Fibroblast of upper back skin (primary cell): ENCODE data around the gene TRIO.

Experiments used
- DNase-seq: peaks from one replicate; pipeline ENCODE4 v3.0.0-alpha.2; 2013

TRIO gene

GRCh38 chr5:14270209-14270702 is 127.1 kb downstream of the TRIO start:
- DNase-seq: peak; percentile 75

DNA sequence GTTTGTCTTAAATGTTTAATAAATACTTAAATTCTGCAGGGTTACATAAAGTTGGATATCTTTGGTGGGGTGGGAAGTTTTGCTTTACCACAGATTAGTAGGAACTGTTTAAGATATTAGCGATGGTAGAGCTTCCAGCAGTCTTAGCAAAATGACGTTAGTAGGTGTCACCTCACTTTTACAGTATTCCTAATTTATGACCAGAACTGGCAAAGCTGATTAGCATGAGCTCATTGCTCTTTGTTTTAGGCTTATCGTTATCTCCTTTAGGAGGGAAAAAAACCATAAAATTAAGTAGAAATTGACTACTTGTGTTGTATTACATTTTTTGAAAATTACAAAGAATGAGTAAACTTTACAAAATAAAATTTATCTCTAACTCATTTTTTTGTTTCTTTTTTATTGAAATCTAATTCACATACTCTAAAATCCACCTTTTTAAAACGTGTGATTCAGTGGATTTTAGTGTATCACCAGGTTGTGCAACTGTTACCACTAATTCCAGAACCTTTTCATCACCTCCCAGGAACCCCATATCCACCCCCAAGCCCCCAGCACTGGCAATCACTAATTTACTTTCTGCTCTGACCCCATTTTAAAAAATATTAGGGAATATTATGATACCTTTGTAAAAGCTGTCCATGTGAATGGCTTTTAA is 129.5 kb downstream of the TRIO start:
- no peak for DNase-seq

GRCh38 chr5:14273207-14273767 is 130.1 kb downstream of the TRIO start:
- DNase-seq: no peak

DNA sequence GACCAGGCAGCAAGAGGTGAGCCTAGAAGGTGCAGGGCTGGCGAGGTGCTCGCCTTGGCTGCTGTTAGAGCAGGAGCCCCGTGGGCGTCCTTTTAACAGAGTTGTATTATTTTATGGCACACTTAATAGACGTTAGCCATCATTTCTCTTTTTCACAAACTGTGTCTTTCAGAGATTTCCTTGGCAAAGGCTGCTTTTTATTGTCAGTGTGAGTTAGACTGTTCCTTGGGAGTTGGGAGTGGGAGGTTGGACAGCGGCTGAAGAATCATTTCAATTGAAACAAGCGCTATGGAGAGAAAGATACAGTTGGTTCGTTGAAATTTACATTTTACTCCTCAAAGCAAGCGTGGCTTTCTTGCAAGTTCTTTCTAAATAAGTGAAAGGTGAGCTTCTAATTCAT is 133.2 kb downstream of the TRIO start:
- no peak for DNase-seq

DNA sequence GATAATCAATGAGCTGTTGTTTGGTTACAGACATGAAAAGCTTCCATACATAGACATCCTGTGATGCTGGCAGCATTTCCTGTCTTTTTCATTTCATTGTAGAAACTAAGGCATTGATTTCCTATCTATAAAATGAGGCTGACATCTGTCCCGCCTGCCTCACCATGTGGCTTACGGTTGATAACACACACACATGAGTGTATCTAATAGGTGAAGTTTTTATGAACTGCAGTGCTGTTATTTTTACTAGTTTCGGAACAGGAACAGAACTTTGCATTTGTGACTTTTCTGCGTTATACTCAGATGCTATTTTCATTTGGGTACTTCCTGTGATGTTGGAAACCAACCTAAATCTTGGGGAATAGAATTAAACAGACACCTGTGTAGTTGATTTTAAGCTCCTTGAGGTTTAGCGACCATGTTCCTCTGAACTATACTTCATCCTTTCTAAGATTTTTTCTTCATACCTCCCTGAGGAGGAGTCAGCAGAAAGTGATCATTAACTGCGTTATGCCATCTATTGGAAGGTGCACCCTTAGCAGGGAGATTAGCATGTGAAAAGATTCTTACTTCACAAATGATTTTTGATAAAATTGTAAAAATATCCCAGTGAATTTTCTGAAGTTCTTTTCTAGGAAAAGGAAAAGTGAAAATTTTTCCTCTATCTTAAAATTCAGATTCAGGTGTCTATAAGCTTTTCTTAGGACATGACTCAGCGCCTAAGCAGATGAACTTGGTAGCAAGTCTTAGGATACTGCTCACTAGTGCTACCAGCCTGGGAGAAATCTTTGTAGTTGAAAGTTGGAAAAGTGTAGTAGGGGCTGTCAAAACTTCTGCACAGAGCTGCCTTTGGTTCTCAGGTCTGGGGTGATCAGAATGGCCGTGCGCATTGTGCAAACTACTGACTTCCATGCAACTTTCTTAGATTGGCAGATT is 134.5 kb downstream of the TRIO start:
- no peak for DNase-seq

DNA sequence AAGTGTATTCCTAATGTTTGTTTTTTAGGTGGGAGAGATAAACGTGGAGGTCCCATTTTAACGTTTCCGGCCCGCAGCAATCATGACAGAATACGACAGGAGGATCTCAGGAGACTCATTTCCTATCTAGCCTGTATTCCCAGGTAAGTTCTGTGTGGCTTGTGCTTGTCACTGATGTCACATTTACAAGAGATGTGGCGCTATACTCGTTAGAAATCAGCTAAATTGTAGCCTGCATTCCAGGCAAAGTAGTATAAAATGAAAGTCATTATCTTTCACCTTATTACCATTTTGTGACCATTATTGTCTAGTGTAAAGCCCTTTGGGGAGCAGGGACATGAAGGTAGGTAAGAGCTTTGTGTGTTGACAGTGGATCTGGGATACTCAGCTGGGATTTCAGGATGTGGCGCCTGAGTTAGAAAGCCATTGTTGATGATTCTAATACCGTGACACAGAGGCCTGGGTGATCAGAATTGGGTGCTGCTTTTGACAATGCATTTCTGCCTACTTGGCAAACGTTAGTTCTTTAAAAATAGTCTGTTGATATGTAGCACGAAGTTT is 137.2 kb downstream of the TRIO start:
- DNase-seq: no peak

DNA sequence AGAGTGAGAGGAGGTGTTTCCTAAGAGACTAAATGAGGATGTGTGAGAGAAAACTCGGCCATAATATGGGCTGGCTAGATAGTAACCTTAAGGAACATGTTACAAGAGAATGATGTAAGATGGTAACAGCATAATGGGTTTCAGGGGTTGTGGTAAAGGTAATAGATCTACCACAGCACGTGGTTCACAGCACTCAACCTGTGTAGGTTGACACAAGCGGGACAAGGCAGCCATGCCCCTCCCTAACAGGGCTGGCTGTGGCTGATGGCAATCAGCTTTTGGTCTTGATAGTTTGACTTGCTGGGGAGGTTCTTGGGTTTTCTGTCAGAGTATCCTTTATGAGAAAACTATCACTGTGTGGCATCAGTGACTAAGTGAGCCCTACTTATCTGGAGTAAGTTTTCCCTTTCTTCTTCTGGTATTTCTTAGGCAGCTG is 138.6 kb downstream of the TRIO start:
- DNase-seq: no peak

- DNase-seq: no peak
These were observed 140.0 kb downstream of the TRIO start for GRCh38 chr5:14283139-14283538.

GRCh38 chr5:14284392-14285148 is 141.4 kb downstream of the TRIO start:
- DNase-seq: no peak

DNA sequence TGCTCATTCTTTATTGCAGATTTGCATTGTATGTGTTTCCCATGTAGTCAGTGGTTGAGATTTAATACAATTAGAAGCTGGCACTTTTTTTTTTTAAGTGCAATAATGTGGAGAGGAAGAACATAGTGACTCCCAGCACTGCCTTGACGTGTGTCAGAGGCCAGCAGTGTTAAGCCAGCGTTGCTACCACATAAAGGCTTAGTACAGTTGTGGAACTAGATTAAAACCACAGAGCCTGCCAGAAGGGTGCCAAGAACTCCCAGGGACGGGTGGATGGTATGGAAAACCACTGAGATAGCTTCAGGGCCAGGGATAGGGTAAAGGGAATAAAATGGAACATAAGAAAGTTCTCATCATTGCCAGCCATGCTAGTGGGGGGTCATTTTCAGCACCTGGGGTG is 142.9 kb downstream of the TRIO start:
- no peak for DNase-seq

DNA sequence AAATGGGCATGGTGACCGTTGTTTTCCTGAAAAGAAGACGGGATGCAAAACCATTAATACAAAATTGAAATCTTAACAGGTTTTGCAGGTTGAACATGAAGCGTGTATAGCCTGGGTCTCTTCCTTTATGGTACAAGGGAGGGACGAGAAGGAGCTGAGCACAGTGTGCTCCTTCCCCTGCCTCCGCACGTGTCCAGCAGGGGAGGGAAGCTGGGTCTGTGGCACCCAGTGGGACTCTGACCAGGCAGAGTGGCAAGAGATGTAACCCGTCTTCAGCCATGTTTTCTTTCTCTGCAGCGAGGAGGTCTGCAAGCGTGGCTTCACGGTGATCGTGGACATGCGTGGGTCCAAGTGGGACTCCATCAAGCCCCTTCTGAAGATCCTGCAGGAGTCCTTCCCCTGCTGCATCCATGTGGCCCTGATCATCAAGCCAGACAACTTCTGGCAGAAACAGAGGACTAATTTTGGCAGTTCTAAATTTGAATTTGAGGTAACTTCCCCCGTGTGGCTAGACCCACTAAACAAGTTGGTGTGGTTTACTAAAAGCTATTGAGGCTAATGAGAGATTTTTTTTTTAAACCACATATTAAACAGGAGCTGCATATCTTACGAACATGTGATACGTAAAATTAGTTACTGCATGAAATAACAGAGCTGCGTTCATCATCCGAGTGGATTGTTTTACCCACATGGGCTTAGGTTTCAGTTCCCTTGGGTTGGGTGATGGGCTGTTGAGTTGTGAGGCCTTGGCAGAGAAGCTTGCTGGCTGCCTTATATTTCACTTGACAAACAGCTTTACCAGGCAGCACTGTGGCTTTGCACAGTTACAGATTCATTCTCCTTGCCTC is 143.7 kb downstream of the TRIO start:
- DNase-seq: no peak

DNA sequence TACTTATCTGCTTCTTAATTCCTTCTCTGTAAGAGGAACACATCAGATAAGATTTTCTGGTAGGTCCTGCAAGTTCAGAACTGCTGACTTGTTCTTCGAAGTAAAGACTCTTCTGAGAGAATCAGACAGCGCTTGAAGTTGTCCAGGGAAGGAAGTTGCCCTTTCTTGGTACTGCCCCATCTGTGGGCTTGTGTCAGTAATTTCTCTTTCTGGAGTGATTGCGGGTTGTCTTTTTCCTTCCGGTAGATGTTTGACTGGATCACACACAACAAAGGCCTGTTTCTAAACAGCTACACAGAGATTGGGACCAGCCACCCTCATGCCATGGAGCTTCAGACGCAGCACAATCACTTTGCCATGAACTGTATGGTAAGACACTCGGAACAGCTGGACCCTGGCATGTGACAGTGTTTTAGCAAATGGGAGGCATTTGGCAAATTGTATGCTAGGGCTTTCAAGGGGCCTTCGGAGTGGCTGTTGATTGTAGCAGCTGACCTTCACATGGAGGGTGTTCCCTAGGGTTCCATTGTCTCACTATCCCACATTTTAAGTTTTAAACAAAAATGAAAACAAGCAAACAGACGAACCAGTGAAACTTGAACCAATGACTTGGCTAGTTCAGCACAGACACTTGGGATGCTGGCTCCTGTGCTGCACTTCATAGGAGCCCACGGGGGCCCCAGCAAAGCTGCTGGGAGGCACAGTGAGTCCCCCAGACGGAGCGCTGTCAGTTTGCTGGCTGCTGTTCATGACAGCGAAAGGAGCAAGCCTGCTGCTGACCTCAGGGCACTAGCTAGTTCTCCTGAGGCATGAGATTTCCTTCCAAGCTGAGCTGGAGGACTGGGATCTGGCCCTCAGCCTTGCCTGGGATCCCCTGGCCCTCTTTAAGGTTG is 149.9 kb downstream of the TRIO start:
- DNase-seq: no peak

DNA sequence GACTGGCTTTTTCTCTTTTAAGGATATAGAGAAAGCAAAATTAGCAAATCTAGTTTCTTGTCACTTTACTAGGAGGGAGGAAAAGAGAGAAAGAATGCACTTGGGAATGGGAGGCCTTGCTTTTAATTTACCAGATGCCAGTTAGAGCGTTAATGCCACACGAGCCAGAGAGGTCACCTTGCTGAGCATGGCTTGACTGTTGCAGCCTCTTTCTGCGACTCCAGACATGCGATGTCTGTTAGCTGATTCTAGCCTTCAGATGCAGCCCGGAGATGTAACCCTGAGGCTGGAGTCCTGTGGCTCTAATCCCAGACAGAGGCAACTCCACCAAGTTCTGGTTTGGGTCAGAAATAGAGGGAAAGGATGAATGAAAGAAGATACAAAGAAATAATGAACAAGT is 152.5 kb downstream of the TRIO start:
- no peak for DNase-seq

DNA sequence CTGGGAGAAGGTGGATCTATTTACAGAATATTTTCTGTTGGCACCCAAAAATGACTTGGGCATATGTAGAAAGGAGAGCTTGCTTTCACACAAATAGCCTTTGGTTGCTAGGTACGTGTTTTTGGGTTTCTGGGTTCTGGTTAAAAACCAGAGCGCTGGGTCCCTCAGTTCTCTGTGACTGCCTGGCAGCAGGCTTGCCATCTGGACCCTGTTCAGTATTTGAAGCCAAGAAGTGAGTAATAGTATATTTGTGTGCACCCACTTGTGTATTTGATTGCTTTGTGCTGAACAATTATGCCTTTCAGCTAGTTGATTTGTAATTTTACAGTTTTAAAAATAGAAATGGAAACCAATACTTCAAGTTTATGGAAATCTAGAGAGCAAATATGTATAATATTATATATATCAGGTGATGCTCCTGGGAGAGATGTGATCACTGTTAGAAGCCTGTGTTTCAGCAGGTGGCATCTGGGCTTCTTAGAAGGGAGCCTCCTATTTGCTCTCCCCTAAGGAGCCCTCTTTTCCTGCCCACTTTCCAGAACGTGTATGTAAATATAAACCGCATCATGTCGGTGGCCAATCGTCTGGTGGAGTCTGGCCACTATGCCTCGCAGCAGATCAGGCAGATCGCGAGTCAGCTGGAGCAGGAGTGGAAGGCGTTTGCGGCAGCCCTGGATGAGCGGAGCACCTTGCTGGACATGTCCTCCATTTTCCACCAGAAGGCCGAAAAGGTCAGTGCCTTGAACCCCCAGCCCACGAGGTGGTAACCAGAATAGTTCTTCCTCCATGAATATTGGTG is 153.6 kb downstream of the TRIO start:
- no peak for DNase-seq

GRCh38 chr5:14297697-14298096 is 154.6 kb downstream of the TRIO start:
- no peak for DNase-seq

DNA sequence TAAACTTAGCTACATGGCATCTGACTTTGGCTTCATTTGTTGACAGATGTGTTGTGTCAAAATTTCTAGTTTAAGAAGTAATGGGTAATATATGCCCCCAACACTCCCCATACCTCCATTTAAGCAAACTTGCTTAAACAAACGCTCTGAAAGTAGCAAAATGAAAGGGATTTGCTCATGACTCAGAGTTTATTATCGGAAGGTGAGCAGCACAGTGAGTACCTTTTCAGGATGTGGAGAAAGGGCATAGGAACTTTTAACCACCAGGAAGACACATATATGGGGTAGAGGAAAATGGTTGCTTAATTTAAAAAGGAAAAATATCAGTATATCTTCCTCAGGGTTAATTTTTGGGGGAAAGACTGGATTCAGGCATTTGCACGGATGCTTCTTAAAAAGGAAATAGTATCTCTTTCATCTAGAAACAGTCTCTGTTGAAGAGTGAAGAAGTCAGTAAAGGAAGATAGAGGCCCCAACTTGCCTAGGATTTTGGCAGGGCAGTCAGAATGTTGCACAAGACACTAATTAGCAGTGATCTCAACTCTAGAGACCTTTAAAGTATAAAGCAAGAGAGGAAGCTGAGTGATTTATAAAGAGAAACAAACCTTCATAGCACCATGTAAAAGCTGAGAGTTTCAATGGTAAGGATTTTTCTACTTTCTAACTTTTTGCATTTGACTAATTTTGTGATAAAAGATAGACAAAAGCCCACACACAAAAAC is 155.1 kb downstream of the TRIO start:
- DNase-seq: peak; percentile 41

- no peak for DNase-seq
These were observed 156.5 kb downstream of the TRIO start for GRCh38 chr5:14299666-14300065.

DNA sequence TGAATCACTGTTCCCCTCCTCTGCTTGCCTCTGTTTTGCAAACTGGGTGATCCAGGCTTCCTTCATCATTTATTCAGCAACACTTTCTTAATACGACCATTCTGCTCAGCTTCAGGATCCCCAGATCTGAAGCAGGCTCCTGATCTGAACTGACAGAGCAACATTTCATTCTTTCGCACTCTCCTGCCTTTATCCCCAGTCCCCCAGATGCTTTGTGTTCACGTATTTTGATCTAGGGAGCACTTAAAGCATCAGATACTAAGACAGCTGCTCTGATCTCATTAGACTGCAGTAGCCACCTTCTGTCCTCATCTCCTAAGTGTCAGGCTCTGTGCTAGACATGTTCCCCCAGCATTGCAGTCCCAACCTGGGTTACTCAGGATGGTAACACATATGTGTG is 158.0 kb downstream of the TRIO start:
- DNase-seq: no peak

- no peak for DNase-seq
These were observed 159.2 kb downstream of the TRIO start for GRCh38 chr5:14302330-14302729.
